Measurements from ENCODE around the gene KIAA0232. TPM values are rescaled to one million over a fixed set of nuclear protein-coding genes. Genes with fewer than 3 reads are reported as not detected.

KIAA0232 gene
- total RNA-seq, 2 experiments from 2014 or later = 12.8 to 13.3 TPM

GRCh38 chr4:6799091-6799490, 16.6 kb downstream of the KIAA0232 start:
- ATAC-seq (no peak), DNase-seq (no peak)
- Mint-ChIP-seq H3K4me3 (no peak overlapping the region), H3K9me3 (no peaks in the 10 kb centered on the region), H3K36me3 (ENCODE audit: low read depth) (peaks cover 28% of the 10 kb centered on the region), H3K27ac (peak overlapping the region; percentile 35), H3K4me1 (ENCODE audit: low read depth) (peaks cover 42% of the 10 kb centered on the region), H3K27me3 (no peaks in the 10 kb centered on the region)
- POLR2A ChIA-PET = interaction anchor here (0.6 kb wide), 1 partner anchor 18 kb away, joined by 3 read pairs; no protein-coding TSS in a partner anchor
- no peak for TF ChIP-seq CTCF (IDR thresholded peaks at IDR 0.05)
- CTCF ChIA-PET = no interaction called here
- intact Hi-C loops (cut with micrococcal nuclease) = no loop called here

GRCh38 chr4:6802025-6802424, 19.5 kb downstream of the KIAA0232 start:
- CTCF ChIA-PET = no interaction called here

GRCh38 chr4:6802626-6803025, 20.1 kb downstream of the KIAA0232 start:
- peaks cover 32% of the 10 kb centered on the region for H3K4me1 Mint-ChIP-seq (ENCODE audit: low read depth)
- POLR2A ChIA-PET = interaction anchor here (0.7 kb wide), 1 partner anchor 14 kb away, joined by 4 read pairs; no protein-coding TSS in a partner anchor
- no peak overlapping the region for H3K4me3 Mint-ChIP-seq
- peaks cover 11% of the 10 kb centered on the region for H3K36me3 Mint-ChIP-seq (ENCODE audit: low read depth)
- H3K27me3 Mint-ChIP-seq = no peaks in the 10 kb centered on the region
- CTCF ChIA-PET = interaction anchor here (1.0 kb wide), 1 partner anchor 82 kb away, joined by 3 read pairs; no protein-coding TSS in a partner anchor
- no peak overlapping the region for H3K27ac Mint-ChIP-seq
- ATAC-seq (peak; percentile 56), DNase-seq (no peak)
- H3K9me3 Mint-ChIP-seq = no peaks in the 10 kb centered on the region
- intact Hi-C loops (cut with micrococcal nuclease) = no loop called here
- no peak for TF ChIP-seq CTCF (IDR thresholded peaks at IDR 0.05)

More at GRCh38 chr4:6802025-6802424, 19.5 kb downstream of the KIAA0232 start:
- H3K4me1 Mint-ChIP-seq (ENCODE audit: low read depth) = peaks cover 32% of the 10 kb centered on the region
- H3K4me3 Mint-ChIP-seq = no peak overlapping the region
- peaks cover 11% of the 10 kb centered on the region for H3K36me3 Mint-ChIP-seq (ENCODE audit: low read depth)
- POLR2A ChIA-PET = no interaction called here
- H3K9me3 Mint-ChIP-seq = no peaks in the 10 kb centered on the region
- DNase-seq (no peak), ATAC-seq (no peak)
- intact Hi-C loops (cut with micrococcal nuclease) = no loop called here
- TF ChIP-seq CTCF (IDR thresholded peaks at IDR 0.05) = no peak
- H3K27me3 Mint-ChIP-seq = no peaks in the 10 kb centered on the region
- no peak overlapping the region for H3K27ac Mint-ChIP-seq

- Mint-ChIP-seq H3K27ac (no peak overlapping the region), H3K36me3 (ENCODE audit: low read depth) (peaks cover 11% of the 10 kb centered on the region), H3K27me3 (no peaks in the 10 kb centered on the region), H3K9me3 (no peaks in the 10 kb centered on the region), H3K4me3 (no peak overlapping the region), H3K4me1 (ENCODE audit: low read depth) (peaks cover 32% of the 10 kb centered on the region)
- POLR2A ChIA-PET = interaction anchor here (0.7 kb wide), 1 partner anchor 15 kb away, joined by 4 read pairs; no protein-coding TSS in a partner anchor
- TF ChIP-seq CTCF (IDR thresholded peaks at IDR 0.05) = no peak
- intact Hi-C loops (cut with micrococcal nuclease) = no loop called here
- ATAC-seq (no peak), DNase-seq (no peak)
- CTCF ChIA-PET = interaction anchor here (1.0 to 1.4 kb wide), 2 partner anchors 54 to 83 kb away, joined by 3 read pairs; no protein-coding TSS in a partner anchor
Measured at GRCh38 chr4:6803246-6803645, 20.7 kb downstream of the KIAA0232 start.

- intact Hi-C loops (cut with micrococcal nuclease) = no loop called here
- DNase-seq (no peak), ATAC-seq (no peak)
- ChIA-PET POLR2A (no interaction called here), CTCF (interaction anchor here (1.4 kb wide), 1 partner anchor 53 kb away, joined by 3 read pairs; no protein-coding TSS in a partner anchor)
- H3K4me1 Mint-ChIP-seq (ENCODE audit: low read depth) = peaks cover 23% of the 10 kb centered on the region
- H3K27me3 Mint-ChIP-seq = no peaks in the 10 kb centered on the region
- no peak overlapping the region for H3K4me3 Mint-ChIP-seq
- no peak for TF ChIP-seq CTCF (IDR thresholded peaks at IDR 0.05)
- no peaks in the 10 kb centered on the region for H3K9me3 Mint-ChIP-seq
- H3K36me3 Mint-ChIP-seq (ENCODE audit: low read depth) = peaks cover 8% of the 10 kb centered on the region
- H3K27ac Mint-ChIP-seq = no peak overlapping the region
Measured at GRCh38 chr4:6804082-6804752, 21.7 kb downstream of the KIAA0232 start.

Data from activated CD8-positive, alpha-beta T cell treated with anti-CD3 and anti-CD28 coated beads for 36 hours (primary cell).